HG03432 (cell line): Measurements from ENCODE around the gene KIRREL3.

ENCODE experiments used
- ATAC-seq: cut with Tn5 transposase; IDR thresholded peaks from one replicate; pipeline ENCODE4 v1.9.1; 2021; ENCODE audit warnings: mild to moderate bottlenecking, moderate library complexity; ENCODE audit not compliant: unreplicated experiment

KIRREL3 gene

DNA sequence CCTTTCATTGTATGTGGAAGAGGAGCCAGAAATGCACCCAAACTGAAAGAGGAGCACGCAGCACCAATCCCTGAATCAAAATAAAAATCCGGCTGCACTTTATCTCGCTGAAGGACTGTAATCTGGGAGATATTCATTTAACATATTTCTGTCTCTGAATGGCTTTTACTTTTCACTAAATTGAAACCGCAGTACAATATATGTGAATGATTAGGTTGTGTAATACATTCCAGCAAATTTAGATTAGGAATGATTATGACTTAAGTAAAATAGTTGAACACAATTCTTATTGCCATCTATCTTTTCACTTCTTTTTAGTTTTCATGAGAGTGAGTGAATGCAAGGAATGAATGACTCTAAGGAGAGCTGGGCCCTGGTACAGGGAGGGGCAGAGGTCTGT is 413.0 kb downstream of the KIRREL3 start:
- ATAC-seq, result no peak

DNA sequence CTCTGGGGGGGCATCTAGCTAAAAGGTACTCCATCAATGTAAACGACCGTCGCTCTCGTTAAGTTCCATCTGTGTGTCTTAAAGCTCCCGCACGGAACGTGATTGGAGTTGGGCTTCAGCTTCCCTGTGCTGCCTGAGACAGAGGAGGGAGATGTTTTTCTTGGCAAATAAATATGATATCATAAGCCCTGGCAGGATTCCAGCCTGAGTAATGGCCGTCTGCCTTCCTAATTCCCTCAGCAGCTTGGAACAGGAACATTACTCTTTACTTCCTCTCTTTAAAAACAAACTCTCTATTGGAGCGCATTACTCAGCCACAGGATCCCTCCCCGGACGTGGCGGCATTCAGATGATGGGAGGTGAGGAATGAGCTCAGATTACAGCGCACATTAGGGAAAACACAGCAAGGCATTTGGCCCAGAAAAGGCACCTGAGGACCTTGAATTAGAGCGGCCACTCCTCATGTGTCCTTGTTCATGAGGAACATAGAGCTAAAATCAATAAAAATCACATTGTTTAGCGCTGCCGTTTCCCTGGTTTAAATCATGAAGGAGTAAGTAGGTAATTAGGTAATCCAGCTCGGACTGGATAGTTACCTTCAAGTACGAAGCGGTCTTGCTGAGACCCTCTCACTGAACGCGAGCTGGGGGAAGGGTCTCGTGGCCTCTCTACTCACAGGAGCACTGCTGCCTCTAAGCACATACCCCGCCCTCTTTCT is 414.6 kb downstream of the KIRREL3 start:
- no peak for ATAC-seq

DNA sequence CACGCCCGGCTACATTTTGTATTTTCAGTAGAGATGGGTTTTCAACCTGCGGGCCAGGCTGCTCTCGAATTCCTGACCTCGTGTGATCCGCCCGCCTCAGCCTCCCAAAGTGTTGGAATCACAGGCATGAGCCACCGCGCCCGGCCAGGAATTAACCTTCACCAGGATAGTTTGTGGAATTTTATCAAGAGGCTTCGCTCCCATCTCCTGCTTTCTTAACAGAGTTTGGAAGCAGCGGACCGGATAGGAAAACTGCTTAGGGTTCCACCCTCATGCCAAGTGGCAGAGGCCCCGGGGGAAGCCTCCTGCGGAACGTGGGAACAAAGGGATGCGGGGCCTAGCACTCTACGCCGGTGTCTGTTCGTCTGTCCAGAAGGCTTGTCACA is 415.2 kb downstream of the KIRREL3 start:
- ATAC-seq, result no peak

DNA sequence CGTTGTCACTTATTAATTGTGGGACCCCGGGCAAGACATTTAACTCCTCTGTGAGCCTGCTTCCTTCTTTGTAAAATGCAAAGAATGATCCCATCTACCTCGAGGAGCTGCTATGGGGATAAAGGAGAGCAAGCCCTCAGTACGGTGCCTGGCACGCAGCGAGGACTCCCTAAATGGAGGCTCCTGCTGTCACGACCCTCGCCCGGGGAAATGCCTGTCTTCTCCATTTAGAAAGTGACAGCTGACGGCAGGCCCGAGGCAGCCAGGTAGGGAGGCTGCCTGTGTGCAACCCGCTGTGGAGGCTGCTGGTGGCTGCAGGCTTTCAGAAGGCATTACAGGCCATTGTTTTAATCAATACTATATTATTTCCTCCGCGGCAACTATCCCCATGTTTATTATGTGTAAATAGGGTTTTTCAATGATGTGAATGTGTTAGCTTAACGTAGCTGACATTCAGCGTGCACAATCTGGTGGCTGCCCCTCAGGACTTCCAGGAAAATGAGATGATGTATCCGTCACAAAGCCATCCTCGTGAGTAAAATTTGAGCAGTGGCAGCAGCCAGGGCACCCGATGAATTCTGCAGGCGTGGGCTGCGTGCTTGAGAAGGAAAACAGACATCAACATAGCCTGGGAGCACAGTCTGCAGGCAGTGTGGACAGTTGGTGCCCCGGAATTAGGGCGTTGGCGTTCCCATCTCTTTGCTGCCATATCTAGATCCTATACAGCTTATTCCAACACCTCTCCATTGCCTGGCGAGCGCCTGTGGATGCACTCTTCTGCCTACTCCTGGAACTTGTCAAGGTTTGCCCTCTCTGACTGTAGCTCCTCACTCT is 416.8 kb downstream of the KIRREL3 start:
- ATAC-seq, result no peak

DNA sequence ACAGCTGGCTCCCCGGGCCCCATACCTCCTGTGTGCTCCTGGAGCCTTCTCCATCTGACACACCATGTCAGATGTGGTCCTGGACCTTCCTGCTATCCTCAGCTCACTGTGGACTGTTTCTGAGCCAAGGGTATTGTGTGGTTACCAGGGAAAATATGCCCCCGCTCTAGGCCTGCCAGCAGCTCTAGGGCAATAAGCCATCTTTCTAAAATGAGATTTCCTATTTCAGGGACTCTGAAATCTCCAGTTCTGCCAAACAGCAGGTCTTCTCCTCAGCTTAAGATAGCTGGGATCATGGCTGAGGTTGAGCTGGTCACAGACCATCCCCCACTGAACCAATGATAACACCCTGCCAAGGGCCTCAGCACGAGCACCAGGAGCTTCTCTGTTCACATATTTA is 417.5 kb downstream of the KIRREL3 start:
- no peak for ATAC-seq

DNA sequence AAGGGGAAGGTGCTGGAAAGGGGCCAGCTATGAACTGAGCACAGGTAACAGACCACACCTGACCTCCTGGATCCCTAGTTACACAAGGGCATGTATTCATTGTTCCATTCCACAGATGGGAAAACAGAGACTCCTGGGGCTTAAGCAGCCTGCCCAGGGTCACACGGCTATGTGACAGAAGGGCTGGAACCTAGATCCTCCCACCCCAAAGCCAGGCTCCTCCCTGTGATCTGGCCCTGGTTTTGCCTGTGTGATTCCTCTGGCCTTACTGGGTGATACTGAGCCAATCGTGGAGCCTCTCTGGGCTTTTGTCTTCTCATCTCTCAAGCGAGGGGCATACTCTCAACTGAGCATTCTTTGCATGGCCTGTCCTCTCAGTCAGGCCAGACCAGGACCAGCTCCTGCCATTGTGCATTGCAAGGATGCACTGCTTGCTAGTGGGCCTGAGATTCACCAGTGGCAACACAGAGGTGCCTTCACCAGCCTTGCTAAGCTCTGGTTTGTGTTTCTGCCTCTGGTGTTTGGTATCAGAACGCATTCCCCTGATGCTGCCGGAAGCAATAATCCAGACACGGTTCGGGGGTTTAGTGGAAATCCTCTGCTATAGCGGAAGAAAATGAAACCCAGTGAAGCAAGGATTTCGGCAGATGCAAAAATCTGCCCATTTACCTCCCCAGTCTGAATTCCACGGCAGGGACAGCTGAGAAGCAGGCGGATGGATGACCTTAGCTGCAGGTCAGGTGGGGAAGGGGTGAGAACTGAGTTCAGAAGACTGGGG is 418.5 kb downstream of the KIRREL3 start:
- ATAC-seq, result no peak

DNA sequence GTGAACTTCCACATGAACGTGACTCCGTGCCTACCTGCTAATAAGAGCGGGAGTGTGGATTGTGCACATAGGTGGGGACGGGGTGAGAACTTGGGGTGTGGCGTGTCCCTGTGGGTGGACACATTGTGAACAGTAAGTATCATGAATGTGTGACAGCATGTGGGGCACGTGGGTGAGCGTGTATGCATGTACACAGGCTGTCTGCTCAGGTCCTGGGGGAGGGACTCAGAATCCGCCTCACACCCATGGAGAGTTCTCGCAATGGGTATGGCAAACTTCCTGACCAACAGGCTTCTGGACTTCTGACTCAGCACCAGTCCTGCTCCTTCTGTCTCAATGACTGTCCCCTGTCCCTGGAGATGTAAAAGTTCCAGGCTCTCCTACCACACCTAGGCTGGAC is 422.1 kb downstream of the KIRREL3 start:
- no peak for ATAC-seq

DNA sequence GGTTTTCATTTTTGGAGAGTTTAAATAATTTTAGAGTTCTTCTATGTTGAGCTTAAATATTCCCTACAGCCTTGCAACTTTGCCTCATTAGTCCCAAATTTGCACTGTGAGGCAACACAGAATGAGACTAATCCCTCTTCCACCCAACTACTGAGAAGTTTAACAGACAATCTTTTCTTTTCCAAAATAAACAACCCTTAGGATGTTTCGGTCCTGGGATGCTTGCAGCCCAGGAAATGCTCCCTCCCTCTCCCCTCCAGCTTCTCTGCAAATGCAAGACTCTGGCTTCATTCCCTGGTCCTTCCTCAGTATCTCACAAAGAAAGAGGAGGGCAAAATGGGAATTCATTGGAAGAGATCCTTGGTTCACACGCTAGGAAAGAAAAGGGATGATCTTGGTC is 422.5 kb downstream of the KIRREL3 start:
- ATAC-seq, result no peak

DNA sequence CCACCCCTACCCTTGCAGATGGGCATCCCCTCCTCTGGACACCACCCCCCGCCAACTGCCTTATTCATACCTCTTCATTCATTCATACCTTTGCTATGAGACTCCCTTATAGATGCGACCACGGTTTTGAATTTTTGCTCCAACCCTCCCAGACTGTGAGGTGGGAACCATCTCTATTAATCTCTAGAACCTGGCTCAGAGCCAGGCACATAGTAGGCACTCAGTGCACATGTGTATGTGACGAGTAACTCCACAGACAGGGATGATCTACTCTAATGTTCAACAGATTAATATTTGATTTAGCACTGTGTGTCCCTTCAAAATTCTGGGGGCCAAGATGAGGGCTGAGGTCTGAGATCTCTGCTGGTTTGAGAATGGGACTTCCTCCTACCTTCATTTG is 424.7 kb downstream of the KIRREL3 start:
- ATAC-seq, result no peak

DNA sequence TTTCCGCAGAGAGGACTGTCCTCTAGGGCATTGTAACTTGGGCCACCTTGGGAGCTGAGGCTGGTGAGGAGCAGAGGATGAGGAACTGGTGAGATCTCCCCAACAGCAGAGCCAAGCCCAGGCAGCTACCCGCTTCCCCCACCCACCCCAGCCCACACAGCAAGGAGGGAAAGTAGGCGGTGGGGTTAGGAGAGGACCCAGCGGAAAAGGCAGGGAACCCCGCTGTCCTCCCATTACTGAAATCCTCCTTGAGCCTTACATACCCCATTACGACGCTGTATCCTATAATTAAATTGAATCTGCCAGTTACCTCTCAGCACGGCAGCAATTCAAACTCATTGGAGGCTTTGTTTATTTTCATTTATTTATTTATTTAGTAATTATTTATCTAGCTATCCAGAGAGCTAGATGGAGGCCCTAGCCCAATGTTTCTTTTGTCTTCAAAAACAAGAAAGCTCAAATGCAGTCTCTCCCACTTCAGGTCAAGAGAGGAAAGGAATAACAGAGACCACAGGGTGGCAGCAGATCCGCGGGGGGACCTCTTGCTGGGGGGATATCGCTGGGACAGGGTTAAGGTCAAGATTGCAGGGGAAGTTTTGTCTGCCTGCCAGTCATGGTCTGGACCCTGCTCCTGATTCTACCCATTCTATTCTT is 427.1 kb downstream of the KIRREL3 start:
- ATAC-seq, result no peak

DNA sequence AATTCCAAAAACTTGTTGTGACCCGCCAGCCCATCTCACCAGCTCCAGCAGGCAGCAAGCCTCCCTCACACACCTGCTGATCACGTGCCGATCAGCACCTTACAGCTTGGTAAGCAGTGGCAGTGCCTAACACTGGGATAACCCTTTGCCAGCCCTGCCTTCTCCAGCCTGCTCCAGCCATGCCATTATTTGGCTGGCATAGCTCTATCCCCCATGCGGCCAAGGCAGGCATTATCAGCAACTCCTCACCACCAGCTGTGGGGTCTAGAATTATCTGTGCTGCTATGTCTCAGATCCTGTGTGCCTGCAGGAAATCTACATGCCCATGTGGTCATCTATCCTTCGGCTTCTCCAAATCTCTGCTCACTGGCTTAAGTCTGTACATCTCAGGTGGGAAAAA is 430.1 kb downstream of the KIRREL3 start:
- no peak for ATAC-seq

DNA sequence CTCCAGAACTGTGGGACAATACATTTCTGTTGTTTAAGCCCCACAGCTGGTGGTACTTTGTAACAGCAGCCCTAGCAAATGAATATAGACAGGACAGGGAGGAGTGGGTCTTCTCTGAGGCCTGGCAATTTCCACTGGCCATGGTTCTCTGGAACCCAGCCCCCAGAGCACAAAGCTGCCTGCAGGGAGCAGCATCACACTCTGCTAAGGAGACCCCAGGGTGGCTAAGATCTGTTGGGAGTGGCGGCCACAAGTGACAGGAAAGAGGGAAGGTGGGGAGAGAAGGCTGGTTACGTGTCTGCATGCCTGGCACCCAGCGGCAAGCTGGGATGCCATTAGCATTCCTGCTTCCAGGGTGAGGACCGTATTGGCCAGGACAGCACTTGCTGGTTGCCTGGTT is 433.2 kb downstream of the KIRREL3 start:
- no peak for ATAC-seq

DNA sequence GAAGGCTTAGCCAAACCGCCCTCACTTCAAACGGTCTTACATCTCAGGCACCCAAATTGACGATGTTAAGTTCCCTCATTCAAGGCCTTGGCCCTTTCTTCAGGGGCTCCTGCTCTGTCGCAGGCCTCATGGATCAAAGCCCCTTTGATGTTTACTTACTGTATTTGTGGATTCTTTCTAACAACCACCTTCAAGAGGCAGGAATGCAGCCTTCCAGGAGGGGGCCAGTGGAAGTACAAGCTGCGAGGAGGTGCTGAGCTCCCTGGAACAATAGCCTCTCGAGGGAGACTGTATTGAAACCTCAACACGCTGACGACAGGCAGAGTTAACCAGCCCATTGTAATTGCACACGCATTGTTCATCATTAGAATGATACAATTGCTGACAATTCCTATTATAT is 436.0 kb downstream of the KIRREL3 start:
- ATAC-seq, result no peak

DNA sequence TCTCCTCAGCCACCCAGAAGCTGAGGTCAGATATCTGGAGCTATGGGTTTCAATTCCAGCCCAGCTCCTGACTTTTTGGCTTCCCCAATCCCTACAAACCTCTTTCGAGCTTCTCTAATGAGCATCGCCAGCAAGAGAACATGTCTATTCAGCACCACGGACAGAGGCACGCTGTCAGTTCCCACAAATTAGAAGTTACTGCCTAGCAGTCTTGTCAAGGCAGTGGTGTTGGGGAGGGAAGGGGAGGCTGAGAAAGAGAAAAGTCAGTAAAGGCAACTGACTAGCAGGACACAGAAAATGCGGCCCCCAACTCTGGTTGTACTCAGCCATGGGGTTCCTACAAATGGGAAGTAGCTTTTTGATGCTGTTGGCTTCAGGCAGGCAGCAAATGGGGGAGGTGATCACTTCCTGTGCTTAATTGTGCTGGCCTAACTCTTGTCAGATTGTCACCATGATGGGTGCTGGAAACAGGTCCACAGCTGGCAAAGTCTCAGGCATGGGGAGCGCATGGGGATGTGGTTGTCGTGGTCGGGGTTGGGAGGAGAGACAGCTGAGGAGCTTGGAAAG is 439.2 kb downstream of the KIRREL3 start:
- no peak for ATAC-seq

DNA sequence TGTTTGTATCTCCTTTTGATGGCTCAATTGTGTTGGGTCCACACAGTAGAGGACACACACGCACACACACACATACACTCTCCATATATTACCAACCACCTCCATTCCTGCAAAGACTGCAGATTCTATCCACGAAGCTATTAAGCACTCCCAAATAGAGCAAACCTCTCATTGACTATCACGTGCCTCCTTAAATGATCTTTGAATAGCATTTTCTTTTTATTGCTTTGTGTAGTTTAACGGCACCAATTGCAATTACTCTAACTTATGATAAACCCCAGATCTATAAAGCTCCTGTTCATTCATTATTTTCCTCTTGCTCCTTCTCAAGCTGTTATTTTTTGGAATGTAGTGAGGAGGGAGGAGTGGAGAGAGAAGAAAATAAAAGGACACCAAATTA is 440.3 kb downstream of the KIRREL3 start:
- ATAC-seq, result no peak

DNA sequence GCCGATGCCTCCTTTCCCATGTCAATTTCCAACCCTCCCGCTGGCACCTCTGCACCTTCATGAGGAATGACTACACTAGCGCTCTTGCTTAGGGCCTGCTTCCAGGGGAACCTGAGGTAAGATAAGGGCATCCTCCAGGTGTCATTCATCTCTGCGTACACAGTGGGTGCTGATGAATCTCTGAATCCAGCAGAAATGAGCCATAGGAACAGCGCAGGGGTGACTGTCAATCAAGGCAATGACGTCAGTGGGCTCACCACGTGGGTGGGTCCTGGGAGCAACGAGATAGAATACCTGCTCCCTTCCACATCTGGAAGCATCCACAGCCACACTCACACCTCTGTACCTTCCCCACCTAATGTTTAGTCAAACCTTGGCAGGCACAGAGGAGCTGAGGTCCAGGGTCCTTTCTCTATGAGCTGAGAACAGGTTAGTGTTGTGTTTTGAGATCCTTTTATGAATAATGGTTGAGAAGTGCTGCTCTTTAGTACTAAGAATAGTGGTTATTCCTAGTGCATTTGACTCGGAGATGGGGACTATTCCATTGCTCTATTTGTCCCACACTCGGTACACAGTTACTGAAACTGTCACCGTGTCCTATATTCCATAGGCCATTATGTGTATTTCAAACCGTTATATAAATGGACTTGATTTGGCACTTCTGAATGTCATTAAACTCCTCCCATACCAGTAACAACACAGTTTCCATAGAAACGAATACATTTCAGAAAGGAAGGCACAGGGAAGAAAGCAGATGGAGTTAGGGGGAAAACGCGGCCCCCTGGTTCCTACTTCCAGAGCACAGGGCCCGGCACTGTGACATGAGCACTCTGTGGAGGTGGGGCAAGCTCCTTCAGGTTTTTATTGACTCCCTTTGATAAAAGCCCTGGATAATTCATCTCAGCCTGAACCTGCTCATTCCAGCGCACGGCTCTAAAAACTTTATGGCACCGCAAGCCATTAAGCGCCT is 451.7 kb downstream of the KIRREL3 start:
- no peak for ATAC-seq

DNA sequence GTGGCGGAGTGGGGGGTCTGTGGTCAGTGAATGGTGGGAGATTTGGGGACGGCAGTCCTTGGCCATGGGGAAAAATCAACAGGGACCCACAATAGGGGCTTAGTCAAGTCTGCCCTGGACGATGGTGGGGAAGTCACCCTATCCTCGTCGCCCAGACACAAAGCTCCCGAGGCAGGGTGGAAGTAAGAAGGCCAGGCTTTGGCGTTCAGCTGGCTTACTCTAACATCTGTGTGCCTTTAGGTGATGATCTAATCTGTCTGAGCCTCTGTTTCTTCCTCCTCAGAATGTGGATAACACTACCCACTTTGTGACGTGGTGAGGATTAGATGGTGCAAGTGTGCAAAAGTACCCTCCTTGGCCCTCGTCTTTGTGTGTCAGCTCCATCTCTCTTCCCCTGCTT is 452.9 kb downstream of the KIRREL3 start:
- no peak for ATAC-seq

DNA sequence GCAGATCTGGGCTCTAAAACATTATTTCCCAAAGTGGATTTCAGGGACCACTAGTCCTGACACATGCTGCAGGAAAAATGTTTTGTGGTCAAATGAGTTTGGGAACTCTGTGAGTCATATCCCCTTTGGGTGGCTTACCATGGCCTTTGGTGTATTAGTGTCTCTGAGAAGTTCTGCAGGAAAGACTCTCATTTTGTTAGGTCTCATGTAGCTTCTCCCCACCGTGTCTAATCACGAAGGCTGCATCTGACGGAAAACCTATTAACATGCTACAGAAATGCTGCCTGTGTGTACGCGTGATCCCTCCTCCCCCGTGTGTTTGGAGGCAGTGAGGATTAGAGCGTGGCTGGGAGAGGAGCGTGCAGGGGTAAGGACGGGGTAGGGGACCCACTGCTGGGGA is 453.4 kb downstream of the KIRREL3 start:
- ATAC-seq, result no peak

DNA sequence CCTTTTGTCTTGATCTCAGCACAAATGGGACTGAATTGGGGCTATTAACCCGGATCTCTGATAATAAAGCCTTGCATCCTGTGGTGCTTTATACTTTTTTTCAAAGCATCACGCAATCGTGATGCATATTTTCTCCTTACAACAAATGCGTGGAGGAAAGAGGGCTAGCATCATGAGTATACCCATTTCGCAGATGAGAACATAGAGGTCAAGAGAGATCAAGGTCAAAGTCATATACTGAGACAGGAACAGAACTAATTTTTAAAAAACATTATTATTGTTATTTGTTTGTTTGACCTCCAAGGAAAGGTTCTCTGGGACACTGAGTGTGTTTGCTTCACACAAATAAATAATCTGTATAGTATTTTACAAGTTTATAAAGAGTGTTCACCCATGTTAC is 453.9 kb downstream of the KIRREL3 start:
- ATAC-seq, result no peak

DNA sequence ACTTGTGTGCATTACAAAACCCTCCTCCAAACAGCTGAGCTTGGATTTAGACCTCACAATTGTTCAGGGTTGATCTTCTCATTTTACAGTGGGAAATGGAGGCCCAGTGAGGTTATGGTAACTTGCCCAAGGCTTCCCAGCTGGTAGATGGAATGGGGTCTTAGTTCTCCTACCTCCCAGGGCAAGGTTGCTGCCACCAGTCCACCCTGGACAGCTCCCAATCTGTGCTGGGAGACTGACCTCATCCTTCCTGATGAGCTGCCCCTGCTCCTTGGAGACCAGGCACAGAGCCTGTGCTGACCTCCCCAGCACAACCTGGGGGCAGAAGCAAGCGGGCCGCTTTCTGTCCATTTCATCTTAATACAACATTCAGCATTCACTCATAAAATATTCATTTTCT is 454.4 kb downstream of the KIRREL3 start:
- no peak for ATAC-seq
